ENCODE data around the gene NCR3LG1.

NCR3LG1 gene

GRCh38 chr11:17351510-17352176, at the start of gene NCR3LG1:
Gene NCR3LG1 (plus strand): TSS chr11:17351800. CDS start chr11:17351970, 170 bp downstream.
- peak; percentile 38 to 68 for DNase-seq

GRCh38 chr11:17313349-17314231, 38.0 kb upstream of the NCR3LG1 start:
- no peak for DNase-seq

GRCh38 chr11:17314232-17314547, 37.4 kb upstream of the NCR3LG1 start:
- peak in 1 of 2 experiments; percentile 56 for DNase-seq

- no peak for DNase-seq
Observed at GRCh38 chr11:17314904-17315426, 36.6 kb upstream of the NCR3LG1 start.

- no peak for DNase-seq
Observed at GRCh38 chr11:17328871-17329494, 22.6 kb upstream of the NCR3LG1 start.

- no peak for DNase-seq
Observed at GRCh38 chr11:17331669-17332068, 19.9 kb upstream of the NCR3LG1 start.

GRCh38 chr11:17333799-17334586, 17.6 kb upstream of the NCR3LG1 start:
- no peak for DNase-seq

- no peak for DNase-seq
Observed at GRCh38 chr11:17343257-17343656, 8.3 kb upstream of the NCR3LG1 start.

- no peak for DNase-seq
Observed at GRCh38 chr11:17343907-17344306, 7.7 kb upstream of the NCR3LG1 start.

GRCh38 chr11:17347676-17348075, 3.9 kb upstream of the NCR3LG1 start:
- DNase-seq = no peak

- DNase-seq = no peak
Observed at GRCh38 chr11:17350455-17351171, 987 bp upstream of the NCR3LG1 start.

GRCh38 chr11:17351172-17351509, 459 bp upstream of the NCR3LG1 start:
- no peak for DNase-seq

GRCh38 chr11:17352950-17353820, 1.6 kb downstream of the NCR3LG1 start:
- DNase-seq = peak; percentile 41 to 75

- DNase-seq = no peak
Observed at GRCh38 chr11:17353821-17354600, 2.4 kb downstream of the NCR3LG1 start.

- peak; percentile 40 to 44 for DNase-seq
Observed at GRCh38 chr11:17354601-17354991, 3.0 kb downstream of the NCR3LG1 start.

- no peak for DNase-seq
Observed at GRCh38 chr11:17366495-17366894, 14.9 kb downstream of the NCR3LG1 start.

- DNase-seq = no peak
Observed at GRCh38 chr11:17368551-17368950, 17.0 kb downstream of the NCR3LG1 start.

GRCh38 chr11:17369094-17369493, 17.5 kb downstream of the NCR3LG1 start:
- no peak for DNase-seq

- DNase-seq = no peak
Observed at GRCh38 chr11:17369684-17370243, 18.2 kb downstream of the NCR3LG1 start.

GRCh38 chr11:17371614-17372013, 20.0 kb downstream of the NCR3LG1 start:
- peak in 1 of 2 experiments; percentile 51 for DNase-seq
